Heart left ventricle (tissue), 13 donors: Measurements from ENCODE around the gene CYP26A1.

Experiments
- CTCF ChIP-seq, 12 donors: fragments of 200-600 bp; sonication (generic) in 4 of 12; IDR thresholded peaks; one replicate each; pipeline versions ENCODE4 v1.5.0 to v1.8.0; 2018 to 2022; ENCODE audit warnings: antibody characterized with exemption in 12 of 12, mild to moderate bottlenecking in 5 of 12
- POLR2A ChIP-seq, 2 donors: fragments of 450-650 bp; IDR thresholded peaks; one replicate each; pipeline ENCODE4 v1.6.1; 2017; ENCODE audit warnings: antibody characterized with exemption in 2 of 2, mild to moderate bottlenecking in 2 of 2, moderate library complexity in 2 of 2
- donor health status: ischemic (EF 13 %, LVEDD 7.1; RV severe dilation, severe dysfunction).
- donor health status: DM: no; HTN: yes; CAD: no.
- donor health status: DM: no; HTN: no; CAD: no.
- donor health status: ischemic (EF 25% LVEDD 6.9; RV normal size, moderate dysfunction).
- donor health status: ischemic (EF 25% LVEDD 5.7; RV mildly dilated, moderate dysfunction).
- donor health status: ischemic (EF 35%, LVEDD 5.7; RV mildly dilated, moderate dysfunction).
- donor health status: nonischemic (EF 11% LVEDD 7.7; RV severe dilation, severe dysfunction).
- donor health status: DM: yes; HTN: yes; CAD: no.
- donor health status: PGD.
- donor health status: ischemic (EF 29% LVEDD 5.4; RV normal size, mild dysfunction).
- donor health status: nonischemic (EF 23%, LVEDD 6.1; RV moderate dilation, normal function).

DNA sequence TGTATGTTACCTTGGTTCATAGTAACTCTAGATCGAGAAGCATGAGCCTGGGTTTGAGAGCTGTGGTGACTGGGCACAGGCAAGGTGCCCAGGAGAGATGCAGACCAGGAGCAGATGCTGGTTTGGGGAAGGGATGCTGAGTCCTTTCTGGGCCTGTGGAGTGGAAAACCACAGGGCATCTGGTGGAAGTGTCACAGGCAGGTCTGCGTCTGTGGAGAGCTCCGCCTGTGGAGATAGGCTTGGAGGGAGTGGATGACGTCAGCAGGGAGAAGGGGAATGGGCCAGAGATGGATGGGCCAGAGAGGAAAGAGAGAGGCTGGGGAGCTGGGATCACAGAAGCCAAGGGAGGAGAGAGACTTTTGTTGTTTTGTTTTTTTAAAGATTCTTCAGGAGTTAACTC lies 14.8 kb downstream of the CYP26A1 start:
- TF ChIP-seq POLR2A (IDR thresholded peaks at IDR 0.05) = no peak
- no peak for TF ChIP-seq CTCF (IDR thresholded peaks at IDR 0.05)
